ENCODE data around the gene GMPPA.

Gene GMPPA

GRCh38 chr2:219536967-219537366 lies 38.3 kb downstream of the GMPPA start:
- no peak overlapping the region for H3K27ac ChIP-seq
- TF ChIP-seq ZFX (IDR thresholded peaks at IDR 0.05) (no peak), CTCF (conservative IDR thresholded peaks at IDR 0.05) (no peak)

- H3K27ac ChIP-seq = no peak overlapping the region
- TF ChIP-seq ZFX (IDR thresholded peaks at IDR 0.05) = no peak
- TF ChIP-seq CTCF (conservative IDR thresholded peaks at IDR 0.05) = no peak
Measured at GRCh38 chr2:219537657-219538488, 39.2 kb downstream of the GMPPA start.

- no peak overlapping the region for H3K27ac ChIP-seq
- TF ChIP-seq CTCF (conservative IDR thresholded peaks at IDR 0.05) (no peak), ZFX (IDR thresholded peaks at IDR 0.05) (no peak)
Measured at GRCh38 chr2:219538504-219538951, 39.8 kb downstream of the GMPPA start.

- TF ChIP-seq ZFX (IDR thresholded peaks at IDR 0.05) (no peak), CTCF (conservative IDR thresholded peaks at IDR 0.05) (no peak)
- H3K27ac ChIP-seq = no peak overlapping the region
Measured at GRCh38 chr2:219538956-219539788, 40.5 kb downstream of the GMPPA start.

- no peak overlapping the region for H3K27ac ChIP-seq
- no peak for TF ChIP-seq ZFX (IDR thresholded peaks at IDR 0.05)
- TF ChIP-seq CTCF (conservative IDR thresholded peaks at IDR 0.05) = no peak
Measured at GRCh38 chr2:219539926-219540678, 41.4 kb downstream of the GMPPA start.

GRCh38 chr2:219540784-219541504 lies 42.3 kb downstream of the GMPPA start:
- TF ChIP-seq CTCF (conservative IDR thresholded peaks at IDR 0.05) (no peak), ZFX (IDR thresholded peaks at IDR 0.05) (no peak)

More at GRCh38 chr2:219540784-219541504, 42.3 kb downstream of the GMPPA start:
- no peak overlapping the region for H3K27ac ChIP-seq
